HepG2 (cell line): ENCODE data around the gene C1RL. TPM values are rescaled to one million over a fixed set of nuclear protein-coding genes. Genes with fewer than 3 reads are reported as not detected.

Experiments
- ATAC-seq: fragments of 200-7000 bp; cut with Tn5 transposase; 3 replicates; pipeline ENCODE4 v1.9.1; 2020; ENCODE audit warnings: mild to moderate bottlenecking, moderate library complexity
- BruUV-seq: library from RNA; stranded (reverse); fragments of 400-500 nt; replicated peaks from 2 replicates; lab custom pipeline; 2021; lab: Mats Ljungman, UMichigan
- CTCF ChIA-PET: fragments of 300-600 bp; formaldehyde crosslinking; extraction: SDS; loops from one replicate; lab custom pipeline; 2021; ENCODE audit warnings: low total read pairs, inconsistent platforms, low intra/inter-chr PET ratio; lab: Yijun Ruan, JAX
- POLR2A ChIA-PET: fragments of 350-600 bp; sonication (Branson Sonifier 250); formaldehyde crosslinking; loops from one replicate; lab custom pipeline; 2020; ENCODE audit warnings: antibody characterized with exemption, inconsistent platforms; lab: Yijun Ruan, JAX
- DNase-seq: peaks from one replicate; pipeline ENCODE4 v3.0.0-alpha.2; 2015; ENCODE audit warnings: low spot score
- FAIRE-seq: peaks from 3 replicates; lab custom pipeline; 2011; peaks lifted over from hg19 to GRCh38; lab: Jason Lieb, UNC
- H2AFZ ChIP-seq: one replicate; pipeline ENCODE4 v1.6.1; 2011; ENCODE audit warnings: low read length, inconsistent platforms
- H3K27ac ChIP-seq: fragments of 300-600 bp; 3 replicates; pipeline ENCODE4 v1.8.0; 2011; ENCODE audit warnings: mixed run types, mild to moderate bottlenecking, mixed read lengths, low read length, inconsistent platforms; ENCODE audit not compliant: insufficient read depth; ENCODE audit errors: extremely low read length
- H3K27me3 ChIP-seq, 2 experiments: fragments of 200-600 bp in 1 of 2; 2 replicates in 1 of 2; 3 replicates in 1 of 2; pipeline versions ENCODE4 v1.6.0 to v1.8.0; 2011; ENCODE audit warnings: low read length in 2 of 2, mild to moderate bottlenecking in 2 of 2, moderate library complexity in 2 of 2, inconsistent platforms in 1 of 2; ENCODE audit not compliant: insufficient read depth in 2 of 2, control insufficient read depth in 1 of 2
- H3K36me3 ChIP-seq, 2 experiments: fragments of 200-600 bp in 1 of 2; replicated peaks in 1 of 2; 2 replicates in 1 of 2; 3 replicates in 1 of 2; pipeline versions ENCODE4 v1.5.1 to v1.8.0; 2011; ENCODE audit warnings: low read length in 2 of 2, inconsistent platforms in 1 of 2; ENCODE audit not compliant: insufficient read depth in 2 of 2, control insufficient read depth in 1 of 2
- H3K4me1 ChIP-seq: 2 replicates; pipeline ENCODE4 v1.5.1; 2012; ENCODE audit warnings: low read length, inconsistent platforms; ENCODE audit not compliant: insufficient read depth
- H3K4me2 ChIP-seq: 2 replicates; pipeline ENCODE4 v1.6.0; 2011; ENCODE audit warnings: low read depth, low read length, inconsistent platforms
- H3K4me3 ChIP-seq, 3 experiments: fragments of 200-600 bp in 1 of 3; sonication (generic), shearing (Covaris generic) in 1 of 3; replicated peaks in 1 of 3; 2 replicates each; pipeline ENCODE4 v1.5.1; 2011 to 2016; ENCODE audit warnings: low read length in 3 of 3, inconsistent platforms in 2 of 3, low read depth in 2 of 3, mild to moderate bottlenecking in 2 of 3, control low read depth in 1 of 3, mixed read lengths in 1 of 3; ENCODE audit not compliant: insufficient read depth in 1 of 3
- H3K79me2 ChIP-seq: one replicate; pipeline ENCODE4 v1.6.1; 2011; ENCODE audit warnings: low read length, inconsistent platforms; ENCODE audit not compliant: insufficient read depth
- H3K9ac ChIP-seq: 2 replicates; pipeline ENCODE4 v1.6.0; 2011; ENCODE audit warnings: mild to moderate bottlenecking, low read depth, low read length, inconsistent platforms; ENCODE audit not compliant: insufficient read depth
- H3K9me3 ChIP-seq: 2 replicates; pipeline ENCODE4 v1.5.1; 2012; ENCODE audit warnings: mild to moderate bottlenecking, low read length
- H4K20me1 ChIP-seq: 2 replicates; pipeline ENCODE4 v1.6.0; 2011; ENCODE audit warnings: inconsistent platforms, mild to moderate bottlenecking, low read length, moderate library complexity; ENCODE audit not compliant: insufficient read depth
- ELF1 ChIP-seq: sonication (generic); formaldehyde crosslinking; IDR thresholded peaks from 2 replicates; pipeline ENCODE4 v1.4.0; 2020; ENCODE audit warnings: missing genetic modification reagents
- FOXP4 ChIP-seq: sonication (generic); formaldehyde crosslinking; IDR thresholded peaks from 2 replicates; pipeline ENCODE4 v1.4.0; 2020; ENCODE audit warnings: missing genetic modification reagents
- HIC2 ChIP-seq: sonication (generic); formaldehyde crosslinking; IDR thresholded peaks from 2 replicates; pipeline ENCODE4 v1.9.0; 2022; ENCODE audit warnings: low read depth, missing genetic modification reagents
- HMGXB4 ChIP-seq, 2 experiments: sonication (generic) in 1 of 2; formaldehyde crosslinking in 1 of 2; IDR thresholded peaks; 2 replicates each; pipeline versions ENCODE4 v1.4.0 to v1.6.1; 2018 to 2020; ENCODE audit warnings: missing genetic modification reagents in 2 of 2, borderline replicate concordance in 1 of 2, low read depth in 1 of 2, mild to moderate bottlenecking in 1 of 2, missing biosample characterization in 1 of 2
- MAFK ChIP-seq, 2 experiments: IDR thresholded peaks in 1 of 2; conservative IDR thresholded peaks in 1 of 2; 2 replicates each; pipeline ENCODE4 v1.6.1; 2011; ENCODE audit warnings: improper control_type of control experiment in 2 of 2, low read length in 2 of 2
- MYNN ChIP-seq: sonication (generic); formaldehyde crosslinking; IDR thresholded peaks from 2 replicates; pipeline ENCODE4 v1.4.0; 2020; ENCODE audit warnings: mild to moderate bottlenecking, low read depth, missing genetic modification reagents
- PBX2 ChIP-seq: IDR thresholded peaks from 2 replicates; pipeline ENCODE4 v1.6.1; 2016; ENCODE audit warnings: control low read depth
- REL ChIP-seq: sonication (generic); formaldehyde crosslinking; conservative IDR thresholded peaks from 2 replicates; pipeline ENCODE4 v1.8.0; 2022; ENCODE audit warnings: mild to moderate bottlenecking, missing genetic modification reagents, moderate library complexity
- TBX3 ChIP-seq: fragments of 450-650 bp; IDR thresholded peaks from 2 replicates; pipeline ENCODE4 v1.6.1; 2017; ENCODE audit warnings: antibody characterized with exemption, mild to moderate bottlenecking, inconsistent platforms, borderline replicate concordance
- ZNF20 ChIP-seq: sonication (generic); formaldehyde crosslinking; IDR thresholded peaks from 2 replicates; pipeline ENCODE4 v1.4.0; 2020; ENCODE audit warnings: mild to moderate bottlenecking, moderate library complexity, missing genetic modification reagents
- ZNF335 ChIP-seq: sonication (generic); formaldehyde crosslinking; IDR thresholded peaks from 2 replicates; pipeline ENCODE4 v1.4.0; 2020; ENCODE audit warnings: missing genetic modification reagents
- ZNF496 ChIP-seq: sonication (generic); formaldehyde crosslinking; IDR thresholded peaks from 2 replicates; pipeline ENCODE4 v1.8.1; 2023; ENCODE audit warnings: mild to moderate bottlenecking, moderate library complexity, missing genetic modification reagents; ENCODE audit not compliant: insufficient replicate concordance
- ZNF547 ChIP-seq: sonication (generic); formaldehyde crosslinking; IDR thresholded peaks from 2 replicates; pipeline ENCODE4 v1.5.1; 2020; ENCODE audit warnings: mild to moderate bottlenecking, missing genetic modification reagents
- ZNF607 ChIP-seq: sonication (generic); formaldehyde crosslinking; IDR thresholded peaks from 2 replicates; pipeline ENCODE4 v1.5.1; 2020; ENCODE audit warnings: missing genetic modification reagents, mild to moderate bottlenecking, borderline replicate concordance
- ZNF619 ChIP-seq: sonication (generic); formaldehyde crosslinking; IDR thresholded peaks from 2 replicates; pipeline ENCODE4 v1.4.0; 2020; ENCODE audit warnings: mild to moderate bottlenecking, missing genetic modification reagents
- ZNF879 ChIP-seq: sonication (generic); formaldehyde crosslinking; IDR thresholded peaks from 2 replicates; pipeline ENCODE4 v1.8.1; 2023; ENCODE audit warnings: missing genetic modification reagents
- WGBS: methylation state at CpG from one replicate; pipeline ENCODE4 v1.1.6; 2017; ENCODE audit warnings: low lambda C conversion rate; 5-methylcytosine and 5-hydroxymethylcytosine counted together
- in situ Hi-C: cut with HindIII; loops from 2 replicates; pipeline ENCODE4 v1.10.0; 2017; ENCODE audit warnings: low pct_unique_long_range_greater_than_20kb; ENCODE audit not compliant: extremely low pct_ligation_motif_present
- intact Hi-C: fragments of 100-400 bp; cut with micrococcal nuclease; formaldehyde crosslinking; loops from one replicate; pipeline ENCODE4 v1.10.0; 2022; ENCODE audit not compliant: unreplicated experiment
- polyA plus RNA-seq, 8 experiments: library from polyadenylated mRNA; depleted of rRNA in 3 of 8; stranded (reverse) in 7 of 8; unstranded in 1 of 8; fragments of >200 nt; fragmentation: Illumina TruSeq in 4 of 8; extraction: Trizol in 4 of 8; gene quantifications; 2 replicates each; pipeline versions ENCODE4 v1.2.1 to v1.2.3, GENCODE V29; 2011 to 2016; ENCODE audit warnings: low read depth in 4 of 8, missing spikeins in 1 of 8, mixed read lengths in 1 of 8; ENCODE audit not compliant: insufficient read depth in 1 of 8
- total RNA-seq, 5 experiments: library from RNA; depleted of rRNA; stranded (reverse); fragments of >200 nt; fragmentation: Illumina TruSeq; extraction: Trizol; gene quantifications; 2 replicates each; pipeline ENCODE4 v1.2.3, GENCODE V29; 2016; ENCODE audit warnings: low read depth in 1 of 5

The C1RL gene
- total and polyA plus RNA-seq, 2 of the 13 experiments (the other 11 are each of a cell fraction or from before 2014, with no cell fraction given): 28.9 to 53.1 TPM

- peak overlapping the region; percentile 29 to 65 (median 40); a peak in 5 of 6 replicates for H3K4me3 ChIP-seq
- 7% methylated on average over 10 of the region's 11 CpGs for WGBS
- H2AFZ ChIP-seq: no peak overlapping the region
- no peaks in the 10 kb centered on the region for H4K20me1 ChIP-seq
- POLR2A ChIA-PET: interaction anchor here (0.6 to 4.6 kb wide), 15 partner anchors 11 to 252 kb away, joined by 3 to 88 read pairs (median 5); partner anchors contain the start of genes C12orf57, C1RL, C1S and LPCAT3
- BruUV-seq: TSS peak; percentile 53
- intact Hi-C loops (no loop called here), in situ Hi-C loops (no loop called here)
- peak overlapping the region; percentile 58 for H3K9ac ChIP-seq
- peaks cover 6% of the 10 kb centered on the region for H3K79me2 ChIP-seq
- ATAC-seq: peak; percentile 55
- peak; percentile 80 for DNase-seq
- no peaks in the 10 kb centered on the region for H3K9me3 ChIP-seq
- peak; percentile 93 for FAIRE-seq
- CTCF ChIA-PET: no interaction called here
- no peaks in the 10 kb centered on the region; a peak in 1 of 5 replicates for H3K27me3 ChIP-seq
- H3K4me2 ChIP-seq: peak overlapping the region; percentile 92
- peaks cover 81% of the 10 kb centered on the region for H3K4me1 ChIP-seq
- H3K36me3 ChIP-seq: peaks cover 3% of the 10 kb centered on the region in 2 experiments; a peak in 2 of 5 replicates
- peak overlapping the region; percentile 77 for H3K27ac ChIP-seq
- TF ChIP-seq ZNF335 (CRISPR knock-in tag) (no peak), TBX3 (peak; percentile 60; the same call in 1 of the 2 replicates), PBX2 (CRISPR knock-in tag) (no peak), HIC2 (CRISPR knock-in tag) (peak; percentile 54; the same call in 1 of the 2 replicates), ZNF20 (CRISPR knock-in tag) (no peak), REL (no peak), FOXP4 (CRISPR knock-in tag) (peak; percentile 38; the same call in 1 of the 2 replicates), ZNF619 (CRISPR knock-in tag) (no peak), ZNF496 (CRISPR knock-in tag) (no peak), ZNF607 (no peak; the same call in 1 of the 2 replicates), MYNN (peak; percentile 88; the same call in 1 of the 2 replicates), ZNF879 (no peak), HMGXB4 (CRISPR knock-in tag; IDR thresholded peaks at IDR 0.05; ENCODE audit: borderline replicate concordance in 1 of 2, low read depth in 1 of 2) (peak in 1 of 2 experiments; percentile 21; a peak in 1 of 4 replicates), ELF1 (CRISPR knock-in tag) (no peak), MAFK (conservative IDR thresholded peaks at IDR 0.05 in 1 of 2, IDR thresholded peaks at IDR 0.05 in 1 of 2; ENCODE audit: low read length in 2 of 2) (peak; percentile 65 to 80), ZNF547 (CRISPR knock-in tag) (no peak)
Measured at GRCh38 chr12:7123806-7124522, 14.9 kb upstream of the C1RL start.
